SK-N-SH treated with all-trans-retinoic acid at 6 μM for 48 hours (cell line): ENCODE results near the gene RXRA.

Experiments used
- CSRNP3 ChIP-seq: fragments of 250-450 bp; sonication (Bioruptor Pico); IDR thresholded peaks from 2 replicates; pipeline ENCODE4 v1.5.1; 2021; ENCODE audit warnings: mild to moderate bottlenecking, moderate library complexity
- PATZ1 ChIP-seq: fragments of 250-450 bp; sonication (Bioruptor Pico); IDR thresholded peaks from 2 replicates; pipeline ENCODE4 v1.8.0; 2020; ENCODE audit warnings: mild to moderate bottlenecking, moderate library complexity, borderline replicate concordance
- RARB ChIP-seq: fragments of 250-450 bp; sonication (Bioruptor Pico); IDR thresholded peaks from 2 replicates; pipeline ENCODE4 v1.8.0; 2021; ENCODE audit warnings: mild to moderate bottlenecking, moderate library complexity
- TCF4 ChIP-seq: fragments of 250-450 bp; sonication (Bioruptor Pico); IDR thresholded peaks from 2 replicates; pipeline ENCODE4 v1.8.0; 2021; ENCODE audit warnings: mild to moderate bottlenecking, moderate library complexity, borderline replicate concordance

GRCh38 chr9:134314950-134315715 lies 11.1 kb upstream of the RXRA start:
- TF ChIP-seq PATZ1 (CRISPR knock-in tag) (no peak), CSRNP3 (no peak), TCF4 (CRISPR knock-in tag) (no peak), RARB (CRISPR knock-in tag) (no peak)
